HG03520 (cell line): Measurements from ENCODE around the gene CABP4.

ENCODE experiments used
- ATAC-seq: cut with Tn5 transposase; IDR thresholded peaks from one replicate; pipeline ENCODE4 v1.9.1; 2021; ENCODE audit warnings: mild to moderate bottlenecking, moderate library complexity; ENCODE audit not compliant: unreplicated experiment

The CABP4 gene

DNA sequence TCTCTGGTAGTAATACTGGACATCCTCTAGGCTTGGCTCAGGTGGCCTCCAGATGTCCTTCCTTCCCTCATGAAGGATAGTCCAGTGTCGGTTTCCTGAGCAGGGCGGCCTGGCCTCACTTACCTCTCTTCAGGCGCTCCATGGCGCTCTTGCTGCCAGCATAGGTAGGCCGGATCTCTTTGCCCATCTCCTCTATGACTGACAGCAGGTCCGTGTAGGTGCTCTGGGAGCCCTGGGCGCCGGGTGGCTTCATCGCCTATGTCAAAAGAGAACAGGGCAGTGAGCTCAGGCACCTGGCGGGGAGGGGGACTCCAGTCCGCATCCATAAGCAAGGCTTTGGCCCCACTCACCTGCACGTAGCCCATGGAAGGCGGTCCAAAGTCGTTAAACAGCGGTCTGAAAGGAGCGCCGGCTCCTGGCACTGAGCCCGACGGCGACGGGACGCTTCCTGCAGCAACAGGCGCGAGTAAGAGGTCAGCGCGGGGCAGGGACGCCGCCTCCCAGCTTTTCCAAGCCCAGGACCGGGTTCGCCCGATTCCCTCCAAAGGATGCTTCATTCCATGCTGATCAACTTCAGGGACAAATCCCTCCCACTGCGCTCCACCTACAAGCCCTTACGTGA, 52.2 kb downstream of the CABP4 start:
- no peak for ATAC-seq

DNA sequence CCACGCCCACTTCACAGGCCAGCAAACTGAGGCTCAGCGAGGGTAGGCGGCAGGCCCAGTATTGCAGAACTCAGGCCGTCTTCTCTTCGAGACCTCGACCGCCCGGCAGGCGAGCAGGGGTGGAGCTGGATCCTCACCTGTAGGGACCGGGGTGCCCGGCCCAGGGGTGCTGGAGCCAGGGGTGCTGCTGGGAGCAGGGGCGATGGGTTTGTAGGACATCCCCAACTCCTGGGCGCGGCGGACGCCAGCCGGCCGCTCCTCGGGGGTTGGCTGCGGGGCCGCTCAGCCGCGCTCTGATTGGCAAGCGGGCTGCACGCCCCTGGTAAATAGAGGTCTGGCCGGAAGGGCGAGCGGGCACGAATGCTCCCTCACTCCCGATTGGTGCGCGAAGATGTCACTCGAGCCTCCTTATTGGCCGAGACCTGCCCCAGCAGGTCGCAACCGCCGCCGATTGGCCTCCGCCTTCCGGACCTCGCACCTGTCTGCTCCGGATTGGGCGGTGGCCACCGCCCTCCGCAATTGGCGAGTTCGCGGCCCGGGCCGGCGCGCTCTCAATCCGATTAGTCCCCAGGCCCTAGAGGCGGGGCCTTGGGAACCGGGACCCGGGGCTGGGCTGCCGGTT, 52.8 kb downstream of the CABP4 start, which contains the start of gene CDK2AP2:
Gene CDK2AP2 (minus strand): TSS at position 299 of the 622 bp plus-strand sequence. CDS start 80 bp downstream, at position 219.
- ATAC-seq = peak; percentile 69

- peak; percentile 33 for ATAC-seq
Measured at GRCh38 chr11:67508486-67509121, 53.5 kb downstream of the CABP4 start.

GRCh38 chr11:67510023-67510345, 54.8 kb downstream of the CABP4 start:
- ATAC-seq = no peak
